Colon (tissue), 2 donors: ENCODE results near the gene H2AZ1.
"Not testable (repeated sequence)": the region's sequence is repeated elsewhere in the genome, so short reads cannot be mapped to it uniquely, and the experiment has no call there.

ENCODE experiments used
- FAIRE-seq: peaks from 2 replicates; lab custom pipeline; 2012; peaks lifted over from hg19 to GRCh38; lab: Jason Lieb, UNC
- donor health status: control.
- donor health status: control.

Gene H2AZ1

DNA sequence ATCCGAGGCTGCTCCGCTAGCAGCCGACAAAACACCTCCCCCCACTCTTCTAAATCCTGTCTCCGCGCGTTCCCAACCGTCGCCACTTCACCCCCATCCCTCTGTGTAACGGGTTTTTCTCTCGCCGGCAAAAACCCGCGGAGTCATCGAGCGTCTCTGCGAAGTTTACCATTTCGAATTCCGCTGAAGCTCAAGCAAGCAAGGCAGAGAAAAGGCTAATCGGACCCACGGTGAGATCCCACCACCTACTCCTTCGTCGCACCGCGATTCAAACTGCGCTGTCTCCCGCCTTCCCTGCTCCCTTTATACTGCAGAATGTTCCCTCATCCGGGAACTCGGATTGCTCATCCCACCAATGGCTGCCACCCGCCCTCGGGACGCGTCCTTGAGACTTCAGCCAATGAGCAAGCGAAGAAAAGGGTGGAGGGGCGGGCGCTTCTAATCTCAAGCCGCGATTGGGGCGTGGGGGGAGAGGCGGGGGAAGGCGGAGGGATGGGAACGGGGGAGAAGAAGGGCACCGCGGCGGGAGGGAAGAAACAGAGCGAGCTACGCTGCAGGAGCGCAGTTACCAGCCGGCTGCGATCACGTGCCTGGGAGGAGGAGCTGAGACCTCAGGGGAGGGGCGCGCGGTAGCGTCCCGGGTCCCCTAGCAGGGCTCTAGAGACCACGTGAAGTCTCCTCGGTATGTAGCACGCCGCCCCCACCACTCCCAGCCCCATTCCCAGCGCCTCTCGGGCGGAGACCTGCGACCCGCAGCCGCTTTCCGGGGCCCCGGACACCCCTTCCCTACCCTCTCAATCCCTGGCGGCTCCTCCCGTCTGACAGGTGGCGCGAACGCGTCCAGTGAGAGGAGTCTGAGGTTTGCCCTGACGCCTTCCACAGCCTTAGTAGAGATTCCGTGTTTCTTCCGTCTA lies at the start of gene H2AZ1:
TSS of gene H2AZ1 (minus strand) at position 277 of the 914 bp plus-strand sequence. CDS start at position 172, 105 bp downstream.
- no peak for FAIRE-seq

GRCh38 chr4:99998062-99998867 lies 48.2 kb upstream of the H2AZ1 start:
- FAIRE-seq = peak; percentile 24

DNA sequence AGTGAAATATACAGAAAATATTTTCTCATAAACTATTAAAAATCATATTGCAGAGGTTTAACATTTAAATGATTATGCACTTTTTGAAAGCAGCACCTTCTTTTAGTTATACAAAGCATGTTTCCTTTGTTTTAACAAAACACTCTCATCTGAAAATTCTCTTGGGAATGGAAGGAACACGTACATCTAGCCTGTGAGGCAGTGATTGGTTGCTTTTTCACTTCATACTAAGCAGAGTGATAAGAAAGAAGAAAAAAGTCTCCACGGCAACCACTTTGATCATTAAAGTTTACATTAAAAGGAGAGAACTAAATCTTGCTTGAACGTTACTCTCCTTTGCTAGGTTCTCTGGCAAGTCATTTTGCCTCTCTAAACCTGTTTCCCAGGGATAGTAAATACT lies 41.7 kb upstream of the H2AZ1 start:
- FAIRE-seq = no peak

DNA sequence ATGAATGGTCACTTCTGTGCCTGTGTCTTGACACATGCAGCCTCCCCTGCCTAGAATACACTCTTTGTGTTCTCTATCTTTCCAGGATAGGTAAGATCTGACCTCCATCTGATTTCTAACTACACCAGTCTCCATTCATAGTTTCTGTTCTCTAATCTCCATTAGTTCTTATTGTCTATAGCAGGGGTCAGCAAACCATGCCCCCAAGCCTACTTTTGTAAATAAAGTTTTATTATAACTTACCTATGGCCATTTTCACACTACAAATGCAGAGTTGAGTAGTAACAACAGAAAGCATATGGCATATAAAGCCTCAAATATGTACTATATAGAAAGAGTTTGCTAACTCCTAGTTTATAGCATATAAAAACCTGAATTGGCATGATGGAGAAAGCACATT lies 37.6 kb upstream of the H2AZ1 start:
- FAIRE-seq = no peak

- FAIRE-seq = no peak
These were observed 36.7 kb upstream of the H2AZ1 start for GRCh38 chr4:99986792-99987191.

- FAIRE-seq = no peak
These were observed 33.3 kb upstream of the H2AZ1 start for GRCh38 chr4:99983289-99983943.

- FAIRE-seq = no peak
These were observed 29.8 kb upstream of the H2AZ1 start for GRCh38 chr4:99979872-99980271.

DNA sequence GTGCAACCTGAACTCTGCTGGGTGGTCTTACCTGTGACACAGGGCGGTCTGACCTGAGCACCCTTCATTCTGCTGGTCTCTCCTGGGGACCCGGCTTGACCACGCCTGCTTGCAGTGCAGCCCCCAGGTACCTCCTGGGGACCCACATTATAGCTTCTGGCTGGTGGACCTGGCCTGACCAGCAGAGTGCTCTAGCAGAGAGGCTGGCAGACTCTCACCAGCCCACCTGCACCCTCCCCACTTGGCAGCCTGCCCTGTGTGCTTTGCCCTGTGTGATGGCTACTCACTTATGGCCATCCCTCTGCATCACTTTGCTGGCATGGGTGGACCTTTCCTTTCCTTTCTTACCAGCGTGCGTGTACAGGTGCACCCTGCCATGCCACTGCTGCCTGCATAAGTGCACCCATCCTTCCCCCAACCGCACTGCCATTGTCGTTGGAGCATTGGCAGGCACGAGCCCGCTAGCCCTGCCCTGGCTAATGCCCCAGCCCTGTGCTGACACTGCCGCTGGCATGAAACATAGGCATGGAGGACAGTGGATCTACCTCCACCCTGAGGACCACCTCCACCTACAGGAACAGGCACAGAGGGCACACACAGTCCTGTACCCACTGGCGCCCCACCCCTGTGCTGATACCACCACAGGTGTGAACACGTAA lies 21.5 kb upstream of the H2AZ1 start:
- FAIRE-seq = no peak

GRCh38 chr4:99968330-99968729 lies 18.3 kb upstream of the H2AZ1 start:
- FAIRE-seq = no peak

- FAIRE-seq = no peak
These were observed 16.6 kb upstream of the H2AZ1 start for GRCh38 chr4:99966692-99967091.

- no peak for FAIRE-seq
These were observed 15.7 kb upstream of the H2AZ1 start for GRCh38 chr4:99965674-99966350.

GRCh38 chr4:99965173-99965572 lies 15.1 kb upstream of the H2AZ1 start:
- FAIRE-seq = no peak

DNA sequence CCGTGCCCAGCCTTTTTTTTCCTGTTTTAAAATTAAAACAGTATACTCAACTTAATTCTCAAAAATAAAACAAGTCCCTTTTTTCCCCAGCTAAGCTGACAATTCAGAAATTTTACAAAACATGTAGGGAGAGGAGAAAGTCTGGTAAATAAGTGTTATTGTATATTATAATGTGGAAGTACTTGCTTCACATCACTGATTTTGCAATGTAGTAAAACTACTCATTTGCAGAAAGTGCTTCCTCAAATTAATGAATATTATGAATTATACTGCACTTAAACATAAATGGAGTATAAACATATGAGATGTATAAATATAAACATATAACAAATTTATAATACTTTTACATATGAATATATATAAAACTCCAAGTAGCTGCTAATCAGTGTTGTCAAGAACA lies 11.6 kb upstream of the H2AZ1 start:
- peak; percentile 5 for FAIRE-seq

DNA sequence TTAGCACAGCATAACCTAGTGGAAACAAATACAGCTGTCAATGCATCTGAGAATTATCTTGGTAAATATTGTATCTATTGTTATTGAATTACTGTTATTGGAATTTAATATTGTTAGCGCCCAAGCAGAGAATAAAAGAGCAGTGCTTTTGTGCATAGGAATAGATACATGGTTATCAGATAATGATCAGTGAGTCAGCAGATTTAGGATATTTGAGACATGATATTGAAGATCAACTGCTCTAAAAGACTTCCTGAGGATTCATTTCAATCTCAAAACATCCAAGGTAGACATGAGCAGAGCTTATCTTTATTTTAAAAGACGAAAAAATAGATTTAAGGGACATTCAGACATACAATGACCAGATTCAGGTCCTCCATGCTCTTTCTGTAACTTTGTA lies 10.6 kb upstream of the H2AZ1 start:
- no peak for FAIRE-seq

GRCh38 chr4:99958207-99958606 lies 8.1 kb upstream of the H2AZ1 start:
- not testable (repeated sequence) for FAIRE-seq

DNA sequence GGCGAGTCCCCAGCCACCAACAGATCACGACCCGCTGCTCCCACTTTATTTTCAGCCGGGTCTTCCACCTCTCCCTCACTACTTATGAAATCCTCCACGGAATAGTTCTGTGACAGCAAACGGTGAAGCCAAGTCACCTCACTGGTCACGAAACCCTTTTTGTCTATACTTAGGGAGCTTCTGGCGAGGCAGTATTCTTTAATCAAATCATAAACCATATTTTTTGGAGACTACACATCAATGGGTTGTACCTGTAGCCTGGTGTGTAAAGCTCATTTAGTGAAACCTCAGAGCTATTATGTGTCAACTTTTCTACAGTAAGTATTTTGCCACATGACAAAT lies 809 bp upstream of the H2AZ1 start:
- no peak for FAIRE-seq

DNA sequence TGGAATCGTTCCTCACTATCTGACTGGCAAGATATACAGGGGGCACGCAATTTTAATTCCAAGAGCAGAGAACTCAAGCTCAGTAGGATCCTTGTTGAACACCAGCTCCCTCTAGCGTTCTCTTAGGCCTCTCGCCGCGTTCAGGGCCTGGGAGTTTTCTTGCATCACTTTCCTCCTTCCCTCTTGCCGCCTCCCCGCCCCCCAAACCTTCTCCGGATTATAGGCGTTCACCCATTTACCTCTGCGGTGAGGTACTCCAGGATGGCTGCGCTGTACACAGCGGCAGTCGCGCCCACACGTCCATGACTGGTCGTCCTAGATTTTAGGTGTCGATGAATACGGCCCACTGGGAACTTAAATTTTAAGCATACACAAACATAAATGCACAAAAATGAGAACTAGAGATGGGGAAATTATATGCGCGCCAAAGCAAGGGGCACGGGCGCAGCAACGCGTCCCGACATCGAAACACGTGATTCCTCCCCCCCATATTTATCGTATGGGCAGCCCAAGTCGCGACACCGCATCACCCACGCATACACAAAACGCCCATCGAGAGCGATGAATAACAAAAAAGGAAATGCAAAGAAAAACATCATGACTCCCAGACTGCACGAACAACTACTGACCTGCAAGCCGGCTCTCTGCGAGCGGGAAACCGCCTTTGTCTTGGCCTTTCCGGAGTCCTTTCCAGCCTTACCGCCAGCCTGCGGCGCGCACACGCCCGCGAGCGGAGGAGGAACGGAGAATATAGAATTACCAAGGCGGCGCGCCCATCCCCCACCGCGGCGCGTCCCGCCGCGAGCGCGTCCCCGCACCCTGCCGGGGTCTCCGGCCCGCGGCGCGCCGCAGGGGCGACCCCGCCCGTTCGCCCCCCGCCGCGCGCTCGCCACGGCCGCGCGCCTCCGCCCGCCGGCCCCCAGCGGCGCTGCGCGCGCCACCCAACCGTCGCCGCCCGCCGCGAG lies 759 bp downstream of the H2AZ1 start:
- no peak for FAIRE-seq

DNA sequence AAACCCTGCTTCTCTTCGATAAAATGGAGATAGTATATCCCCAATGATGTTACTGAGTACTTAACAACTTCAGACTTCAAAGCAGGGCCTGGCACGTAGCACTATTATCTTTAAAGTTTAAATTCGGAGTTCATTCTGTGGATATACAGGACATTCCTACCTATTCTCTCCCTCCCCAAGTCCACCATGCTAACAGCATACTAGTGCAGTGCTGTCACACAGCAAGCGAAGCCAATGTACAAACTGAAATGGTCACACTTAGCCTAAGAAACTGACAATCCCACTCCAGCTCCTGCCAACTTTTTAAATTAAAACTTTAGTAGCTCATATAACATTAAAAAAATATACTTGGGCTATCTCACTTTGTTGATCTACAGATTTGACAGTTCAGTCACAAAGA lies 2.5 kb downstream of the H2AZ1 start:
- FAIRE-seq = no peak

- FAIRE-seq = no peak
These were observed 2.9 kb downstream of the H2AZ1 start for GRCh38 chr4:99947190-99947578.
